ENCODE measurements around the gene MIS18A.
"Not testable (repeated sequence)": the region's sequence is repeated elsewhere in the genome, so short reads cannot be mapped to it uniquely, and the experiment has no call there.

The MIS18A gene

DNA sequence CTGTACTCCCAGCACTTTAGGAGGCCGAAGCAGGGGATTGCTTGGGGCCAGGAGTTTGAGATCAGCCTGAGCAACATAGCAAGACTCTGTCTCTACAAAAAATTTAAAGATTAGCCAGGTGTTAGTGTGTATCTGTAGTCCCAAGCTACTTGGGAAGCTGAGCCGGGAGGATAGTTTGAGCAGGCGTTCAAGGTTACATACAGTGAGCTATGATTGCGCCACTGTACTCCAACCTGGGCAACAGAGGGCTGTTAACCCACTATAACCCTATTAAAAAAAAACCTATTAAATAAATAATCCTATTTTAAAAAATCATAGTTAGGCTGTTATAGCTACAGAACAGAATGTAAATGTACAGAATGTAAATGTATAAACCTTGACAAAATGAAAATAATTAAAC, 2.2 kb downstream of the MIS18A start:
- H3K9me3 ChIP-seq = no peaks in the 10 kb centered on the region
- H3K27me3 ChIP-seq = no peaks in the 10 kb centered on the region
- peaks cover 10% of the 10 kb centered on the region for H3K36me3 ChIP-seq
- no peaks in the 10 kb centered on the region; the same call in 1 of the 2 replicates for H3K4me1 ChIP-seq
- H3K4me3 ChIP-seq (ENCODE audit: low read depth, low read length) = no peak overlapping the region
- no peak for DNase-seq
- TF ChIP-seq, protein P1, sequence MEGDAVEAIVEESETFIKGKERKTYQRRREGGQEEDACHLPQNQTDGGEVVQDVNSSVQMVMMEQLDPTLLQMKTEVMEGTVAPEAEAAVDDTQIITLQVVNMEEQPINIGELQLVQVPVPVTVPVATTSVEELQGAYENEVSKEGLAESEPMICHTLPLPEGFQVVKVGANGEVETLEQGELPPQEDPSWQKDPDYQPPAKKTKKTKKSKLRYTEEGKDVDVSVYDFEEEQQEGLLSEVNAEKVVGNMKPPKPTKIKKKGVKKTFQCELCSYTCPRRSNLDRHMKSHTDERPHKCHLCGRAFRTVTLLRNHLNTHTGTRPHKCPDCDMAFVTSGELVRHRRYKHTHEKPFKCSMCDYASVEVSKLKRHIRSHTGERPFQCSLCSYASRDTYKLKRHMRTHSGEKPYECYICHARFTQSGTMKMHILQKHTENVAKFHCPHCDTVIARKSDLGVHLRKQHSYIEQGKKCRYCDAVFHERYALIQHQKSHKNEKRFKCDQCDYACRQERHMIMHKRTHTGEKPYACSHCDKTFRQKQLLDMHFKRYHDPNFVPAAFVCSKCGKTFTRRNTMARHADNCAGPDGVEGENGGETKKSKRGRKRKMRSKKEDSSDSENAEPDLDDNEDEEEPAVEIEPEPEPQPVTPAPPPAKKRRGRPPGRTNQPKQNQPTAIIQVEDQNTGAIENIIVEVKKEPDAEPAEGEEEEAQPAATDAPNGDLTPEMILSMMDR (IDR thresholded peaks at IDR 0.05; ENCODE audit: low read depth, low read length) = no peak

DNA sequence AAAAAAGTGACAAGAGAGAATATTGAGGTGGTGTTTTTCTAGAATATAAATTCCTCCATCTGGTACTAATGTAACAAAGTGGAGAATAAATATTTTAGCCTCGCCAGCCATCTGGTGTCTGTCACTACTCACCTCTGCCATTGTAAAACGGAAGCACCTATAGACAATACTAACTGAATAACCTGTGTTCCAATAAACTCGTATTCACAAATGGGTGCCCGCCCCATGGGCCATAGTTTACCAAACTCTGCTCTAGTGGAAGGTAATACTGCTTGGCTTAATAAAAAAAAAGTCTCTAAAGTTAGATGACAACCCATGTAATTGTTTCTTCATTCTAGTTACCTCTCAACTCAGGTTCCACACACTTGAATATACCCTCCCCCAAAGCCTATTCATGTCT, 8.1 kb downstream of the MIS18A start:
- no peaks in the 10 kb centered on the region for H3K4me1 ChIP-seq
- peaks cover 25% of the 10 kb centered on the region for H3K36me3 ChIP-seq
- H3K4me3 ChIP-seq (ENCODE audit: low read depth, low read length) = no peak overlapping the region
- no peak for DNase-seq
- H3K27me3 ChIP-seq = no peaks in the 10 kb centered on the region
- TF ChIP-seq, protein P1 (IDR thresholded peaks at IDR 0.05; ENCODE audit: low read depth, low read length) = no peak
- no peaks in the 10 kb centered on the region for H3K9me3 ChIP-seq

DNA sequence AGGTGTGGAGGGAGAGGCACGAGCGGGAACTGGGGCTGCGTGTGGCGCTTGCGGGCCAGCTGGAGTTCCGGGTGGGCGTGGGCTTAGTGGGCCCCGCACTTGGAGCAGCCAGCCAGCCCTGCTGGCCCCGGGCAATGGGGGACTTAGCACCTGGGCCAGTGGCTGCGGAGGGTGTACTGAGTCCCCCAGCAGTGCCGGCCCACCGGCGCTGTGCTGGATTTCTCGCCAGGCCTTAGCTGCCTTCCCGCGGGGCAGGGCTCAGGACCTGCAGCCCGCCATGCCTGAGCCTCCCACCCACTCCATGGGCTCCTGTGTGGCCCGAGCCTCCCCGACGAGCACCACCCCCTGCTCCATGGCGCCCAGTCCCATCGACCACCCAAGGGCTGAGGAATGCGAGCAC, 13.5 kb downstream of the MIS18A start:
- DNase-seq; H3K4me3 ChIP-seq (ENCODE audit: low read depth, low read length); H3K9me3 ChIP-seq; H3K4me1 ChIP-seq; H3K27me3 ChIP-seq; H3K36me3 ChIP-seq: not testable (repeated sequence)

DNA sequence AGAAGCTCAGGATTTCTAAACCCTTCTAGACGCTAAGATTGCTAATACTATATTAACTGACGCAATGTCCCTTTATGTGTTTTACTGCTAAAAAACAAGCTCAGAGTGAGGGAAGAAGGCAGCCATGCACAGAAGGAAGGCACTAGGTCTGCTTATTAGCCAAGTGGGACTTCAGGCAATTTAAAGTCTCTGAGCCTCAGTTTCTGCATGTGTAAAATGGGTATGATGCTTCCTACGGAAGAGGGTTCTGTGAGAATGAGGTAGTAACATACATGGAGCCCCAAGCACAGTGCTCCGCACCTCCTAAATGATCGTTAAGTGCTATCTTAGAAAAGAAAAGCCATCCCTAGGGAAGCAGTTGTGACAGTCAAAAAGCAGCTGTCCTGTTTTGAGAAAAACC, 16.9 kb downstream of the MIS18A start:
- H3K4me1 ChIP-seq = peaks cover 10% of the 10 kb centered on the region
- no peaks in the 10 kb centered on the region for H3K36me3 ChIP-seq
- no peaks in the 10 kb centered on the region for H3K27me3 ChIP-seq
- H3K4me3 ChIP-seq (ENCODE audit: low read depth, low read length) = no peak overlapping the region
- H3K9me3 ChIP-seq = no peaks in the 10 kb centered on the region
- TF ChIP-seq, protein P1 (IDR thresholded peaks at IDR 0.05; ENCODE audit: low read depth, low read length) = no peak
- DNase-seq = no peak

DNA sequence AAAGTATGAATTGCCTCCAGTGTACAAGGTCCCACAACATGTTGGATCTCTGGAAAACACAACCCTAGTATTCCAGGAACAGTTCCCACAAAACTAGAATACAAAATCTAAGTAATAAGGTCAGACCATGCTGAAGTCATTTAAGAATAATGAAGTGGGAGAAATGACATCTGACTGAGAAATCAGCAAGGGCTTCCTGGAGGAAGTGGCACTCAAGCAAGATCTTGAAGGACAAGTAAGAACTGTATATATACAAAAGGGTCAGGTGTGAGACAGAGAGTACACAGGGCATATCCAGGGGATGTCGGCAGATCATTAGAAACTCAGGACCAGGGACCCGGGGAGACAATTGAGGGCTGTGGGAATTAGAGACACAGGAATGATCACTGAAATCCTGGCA, 18.7 kb downstream of the MIS18A start:
- no peaks in the 10 kb centered on the region for H3K36me3 ChIP-seq
- TF ChIP-seq, protein P1 (IDR thresholded peaks at IDR 0.05; ENCODE audit: low read depth, low read length) = no peak
- no peaks in the 10 kb centered on the region for H3K9me3 ChIP-seq
- no peaks in the 10 kb centered on the region for H3K27me3 ChIP-seq
- no peak overlapping the region for H3K4me3 ChIP-seq (ENCODE audit: low read depth, low read length)
- DNase-seq = no peak
- peaks cover 14% of the 10 kb centered on the region for H3K4me1 ChIP-seq

DNA sequence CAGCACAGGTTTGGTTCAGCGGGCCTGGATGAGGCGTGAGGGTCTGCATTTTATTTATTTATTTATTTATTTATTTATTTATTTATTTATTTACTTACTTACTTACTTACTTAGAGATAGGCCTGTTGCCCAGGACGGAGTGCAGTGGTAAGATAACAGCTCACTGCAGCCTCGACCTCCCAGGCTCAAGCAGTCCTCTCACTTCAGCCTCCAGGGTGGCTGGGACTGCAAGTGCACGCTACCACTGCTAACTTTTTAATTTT, 20.1 kb downstream of the MIS18A start:
- H3K9me3 ChIP-seq; H3K36me3 ChIP-seq; H3K4me3 ChIP-seq (ENCODE audit: low read depth, low read length); H3K27me3 ChIP-seq; DNase-seq: not testable (repeated sequence)
- H3K4me1 ChIP-seq = peaks cover 14% of the 10 kb centered on the region

DNA sequence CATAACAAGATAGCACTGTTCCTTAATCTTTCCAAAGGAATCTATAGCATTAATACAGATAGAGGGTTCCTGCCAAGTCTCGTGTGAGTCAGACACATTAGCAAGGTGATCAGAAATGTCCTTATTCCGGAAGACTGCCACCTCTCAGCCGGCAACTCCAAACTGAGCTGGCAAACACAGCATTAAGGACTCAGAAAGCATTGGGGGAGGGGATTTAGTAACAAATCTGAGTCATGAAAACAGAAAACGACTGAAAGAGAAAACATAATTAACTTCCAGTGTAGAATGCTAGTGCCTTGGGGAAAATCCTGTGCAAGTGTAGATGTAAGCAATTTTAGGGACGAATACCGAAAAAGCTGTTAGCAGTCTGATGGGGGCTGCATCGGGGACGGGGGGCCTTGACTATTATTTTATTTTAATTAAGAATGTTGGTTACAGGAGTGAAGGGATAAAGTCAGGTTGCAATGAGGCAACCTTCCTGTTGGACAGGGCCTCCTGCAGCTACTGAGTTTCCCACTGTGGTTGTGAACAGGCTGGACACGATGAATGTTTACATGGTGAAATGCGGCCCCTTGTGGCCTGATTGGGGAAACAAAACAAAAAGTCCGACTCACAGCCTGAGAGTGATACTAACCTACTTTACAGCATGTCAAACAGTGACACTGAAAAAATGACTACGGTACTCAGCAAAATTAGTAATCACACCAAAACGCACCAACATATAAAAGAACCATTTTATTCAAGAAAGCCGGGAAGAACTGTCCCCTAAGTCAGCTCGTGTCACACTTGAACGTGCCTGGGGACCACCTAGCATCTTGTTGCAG, 20.7 kb downstream of the MIS18A start:
- peak; percentile 80 for DNase-seq
- peaks cover 14% of the 10 kb centered on the region for H3K4me1 ChIP-seq
- H3K4me3 ChIP-seq (ENCODE audit: low read depth, low read length) = peak overlapping the region; percentile 7; the same call in 1 of the 2 replicates
- no peaks in the 10 kb centered on the region for H3K9me3 ChIP-seq
- TF ChIP-seq, protein P1 (IDR thresholded peaks at IDR 0.05; ENCODE audit: low read depth, low read length) = peak; percentile 91
- no peaks in the 10 kb centered on the region for H3K36me3 ChIP-seq
- H3K27me3 ChIP-seq = no peaks in the 10 kb centered on the region

Measured in BE2C (cell line).